K562 (cell line): ENCODE results near the gene RTP5. TPM values are rescaled to one million over a fixed set of nuclear protein-coding genes. Genes with fewer than 3 reads are reported as not detected.

Experiments
- ATAC-seq: fragments of 200-7000 bp; cut with Tn5 transposase; 3 replicates; pipeline ENCODE4 v1.9.1; 2020; ENCODE audit warnings: moderate library complexity
- BruUV-seq: library from RNA; stranded (reverse); fragments of 400-500 nt; replicated peaks from 2 replicates; lab custom pipeline; 2021; lab: Mats Ljungman, UMichigan
- CTCF ChIA-PET: fragments of 300-600 bp; formaldehyde crosslinking; extraction: SDS; loops from one replicate; lab custom pipeline; 2021; ENCODE audit warnings: low intra/inter-chr PET ratio; lab: Yijun Ruan, JAX
- POLR2A ChIA-PET: fragments of 300-600, 350-650 bp; sonication (Branson Sonifier 250); formaldehyde crosslinking; extraction: SDS; loops from one replicate; lab custom pipeline; 2021; ENCODE audit warnings: antibody characterized with exemption, inconsistent platforms; lab: Yijun Ruan, JAX
- DNase-seq, 4 experiments: peaks; one replicate each; pipeline versions ENCODE4 v3.0.0 to v3.0.0-alpha.2; 2011 to 2018; ENCODE audit warnings: low spot score in 3 of 4, mixed read lengths in 3 of 4; ENCODE audit errors: extremely low read depth in 1 of 4
- FAIRE-seq: peaks from 2 replicates; lab custom pipeline; 2011; peaks lifted over from hg19 to GRCh38; lab: Jason Lieb, UNC
- H2AFZ ChIP-seq: 2 replicates; pipeline ENCODE4 v1.6.0; 2011; ENCODE audit warnings: low read depth, low read length, control low read depth, inconsistent platforms
- H3K27ac ChIP-seq: fragments of 200-600 bp; 3 replicates; pipeline ENCODE4 v1.8.0; 2011; ENCODE audit warnings: low read depth, mild to moderate bottlenecking, control low read depth, inconsistent platforms, low read length, moderate library complexity, mixed read lengths; ENCODE audit errors: extremely low read depth
- H3K27me3 ChIP-seq, 2 experiments: fragments of 300-600 bp in 1 of 2; 2 replicates in 1 of 2; 3 replicates in 1 of 2; pipeline versions ENCODE4 v1.6.0 to v1.8.0; 2011; ENCODE audit warnings: inconsistent platforms in 2 of 2, low read length in 2 of 2, mild to moderate bottlenecking in 1 of 2, mixed read lengths in 1 of 2, moderate library complexity in 1 of 2; ENCODE audit not compliant: control insufficient read depth in 2 of 2, insufficient read depth in 2 of 2
- H3K36me3 ChIP-seq: fragments of 300-600 bp; 3 replicates; pipeline ENCODE4 v1.8.0; 2011; ENCODE audit warnings: mild to moderate bottlenecking, low read length, inconsistent platforms; ENCODE audit not compliant: control insufficient read depth, insufficient read depth
- H3K4me1 ChIP-seq, 2 experiments: fragments of 200-600 bp in 1 of 2; replicated peaks in 1 of 2; 2 replicates in 1 of 2; 3 replicates in 1 of 2; pipeline versions ENCODE4 v1.5.1 to v1.8.0; 2011; ENCODE audit warnings: inconsistent platforms in 2 of 2, low read length in 2 of 2, mild to moderate bottlenecking in 1 of 2, mixed read lengths in 1 of 2, moderate library complexity in 1 of 2; ENCODE audit not compliant: control insufficient read depth in 2 of 2, insufficient read depth in 2 of 2
- H3K4me2 ChIP-seq: 2 replicates; pipeline ENCODE4 v1.6.1; 2011; ENCODE audit warnings: low read length, control low read depth, inconsistent platforms, mixed read lengths; ENCODE audit not compliant: insufficient read depth
- H3K4me3 ChIP-seq: fragments of 200-600 bp; sonication (generic), shearing (Covaris generic); 2 replicates; pipeline ENCODE4 v1.5.1; 2016; ENCODE audit warnings: control low read depth, inconsistent platforms
- H3K79me2 ChIP-seq: fragments of 200-600 bp; 3 replicates; pipeline ENCODE4 v1.8.0; 2011; ENCODE audit warnings: low read length, inconsistent platforms; ENCODE audit not compliant: control insufficient read depth, insufficient read depth
- H3K9ac ChIP-seq, 2 experiments: 2 replicates each; pipeline versions ENCODE4 v1.6.0 to v1.6.1; 2011; ENCODE audit warnings: low read depth in 2 of 2, low read length in 2 of 2, control low read depth in 1 of 2, inconsistent platforms in 1 of 2, mild to moderate bottlenecking in 1 of 2, mixed read lengths in 1 of 2; ENCODE audit not compliant: insufficient read depth in 1 of 2
- H3K9me1 ChIP-seq: one replicate; pipeline ENCODE4 v1.6.0; 2011; ENCODE audit warnings: inconsistent platforms, mild to moderate bottlenecking, low read length, moderate library complexity; ENCODE audit not compliant: control insufficient read depth, insufficient read depth
- H3K9me3 ChIP-seq: replicated peaks from 2 replicates; pipeline ENCODE4 v1.5.1; 2011; ENCODE audit warnings: low read depth, low read length, inconsistent platforms; ENCODE audit not compliant: control insufficient read depth, insufficient read depth
- H4K20me1 ChIP-seq: replicated peaks from 2 replicates; pipeline ENCODE4 v1.6.1; 2011; ENCODE audit warnings: low read length, inconsistent platforms, mixed read lengths; ENCODE audit not compliant: control insufficient read depth, insufficient read depth
- CBFB ChIP-seq: sonication (generic); formaldehyde crosslinking; IDR thresholded peaks from 2 replicates; pipeline ENCODE4 v1.4.0; 2020; ENCODE audit warnings: mild to moderate bottlenecking, missing genetic modification reagents
- FOXJ2 ChIP-seq: fragments of 200-800 bp; sonication (Bioruptor generic); IDR thresholded peaks from 2 replicates; pipeline ENCODE4 v1.6.1; 2016; ENCODE audit warnings: missing genetic modification characterization, missing compliant biosample characterization
- KAT7 ChIP-seq: sonication (generic); formaldehyde crosslinking; IDR thresholded peaks from 2 replicates; pipeline ENCODE4 v1.8.0; 2022; ENCODE audit warnings: missing genetic modification reagents, mild to moderate bottlenecking, borderline replicate concordance
- RREB1 ChIP-seq: fragments of 250-450 bp; sonication (Bioruptor Pico); IDR thresholded peaks from 2 replicates; pipeline ENCODE4 v1.4.0; 2020
- ZNF436 ChIP-seq: fragments of 250-450, 450-650 bp; sonication (Bioruptor Pico); formaldehyde crosslinking; IDR thresholded peaks from 2 replicates; pipeline ENCODE4 v1.7.0; 2020; ENCODE audit warnings: mild to moderate bottlenecking
- ZNF79 ChIP-seq: fragments of 250-450 bp; sonication (Bioruptor Pico); IDR thresholded peaks from 2 replicates; pipeline ENCODE4 v1.4.0; 2020; ENCODE audit warnings: low read depth, mild to moderate bottlenecking, moderate library complexity
- WGBS: fragments of 100-300 bp; shearing (Covaris generic); methylation state at CpG from one replicate; pipeline ENCODE4 v1.1.6; 2016; ENCODE audit warnings: low coverage, mixed read lengths; ENCODE audit not compliant: insufficient coverage; ENCODE audit errors: missing lambda C conversion rate; 5-methylcytosine and 5-hydroxymethylcytosine counted together
- in situ Hi-C: fragments of 300-500 bp; cut with MboI; formaldehyde crosslinking; loops from 4 replicates; pipeline ENCODE4 v1.15.0; 2018; ENCODE audit warnings: inconsistent platforms, mixed read lengths
- intact Hi-C: fragments of 100-400 bp; cut with micrococcal nuclease; formaldehyde crosslinking; loops from 2 replicates; pipeline ENCODE4 v1.14.2; 2022
- polyA plus RNA-seq, 8 experiments: library from polyadenylated mRNA; depleted of rRNA in 4 of 8; stranded (reverse) in 5 of 8; unstranded in 3 of 8; fragments of >200 nt; fragmentation: Nextera tagmentation in 2 of 8; fragmentation: Illumina TruSeq in 1 of 8; extraction: Ambion mirVana in 2 of 8; extraction: Trizol in 1 of 8; gene quantifications; 2 replicates each; pipeline versions ENCODE4 v1.2.1 to v1.2.3, GENCODE V29; 2011 to 2014; ENCODE audit warnings: inconsistent platforms in 1 of 8, missing spikeins in 1 of 8
- total RNA-seq, 7 experiments: library from RNA; depleted of rRNA in 6 of 7; stranded (reverse); fragments of >200 nt in 6 of 7; fragmentation: Illumina TruSeq in 2 of 7; extraction: Trizol in 2 of 7; gene quantifications; 2 replicates each; pipeline versions ENCODE4 v1.2.1 to v1.2.3, GENCODE V29; 2011 to 2021; ENCODE audit warnings: low replicate concordance in 1 of 7
- TF ChIP-seq, protein P1 (sequence below), 2 experiments: fragments of 450-650 bp; IDR thresholded peaks; 2 replicates each; pipeline ENCODE4 v1.6.1; 2016; ENCODE audit warnings: mild to moderate bottlenecking in 2 of 2, borderline replicate concordance in 1 of 2, low read depth in 1 of 2, moderate library complexity in 1 of 2

Gene RTP5
- total and polyA plus RNA-seq, 9 of the 15 experiments (the other 6 are each of a cell fraction or from before 2014, with no cell fraction given), result not detected

DNA sequence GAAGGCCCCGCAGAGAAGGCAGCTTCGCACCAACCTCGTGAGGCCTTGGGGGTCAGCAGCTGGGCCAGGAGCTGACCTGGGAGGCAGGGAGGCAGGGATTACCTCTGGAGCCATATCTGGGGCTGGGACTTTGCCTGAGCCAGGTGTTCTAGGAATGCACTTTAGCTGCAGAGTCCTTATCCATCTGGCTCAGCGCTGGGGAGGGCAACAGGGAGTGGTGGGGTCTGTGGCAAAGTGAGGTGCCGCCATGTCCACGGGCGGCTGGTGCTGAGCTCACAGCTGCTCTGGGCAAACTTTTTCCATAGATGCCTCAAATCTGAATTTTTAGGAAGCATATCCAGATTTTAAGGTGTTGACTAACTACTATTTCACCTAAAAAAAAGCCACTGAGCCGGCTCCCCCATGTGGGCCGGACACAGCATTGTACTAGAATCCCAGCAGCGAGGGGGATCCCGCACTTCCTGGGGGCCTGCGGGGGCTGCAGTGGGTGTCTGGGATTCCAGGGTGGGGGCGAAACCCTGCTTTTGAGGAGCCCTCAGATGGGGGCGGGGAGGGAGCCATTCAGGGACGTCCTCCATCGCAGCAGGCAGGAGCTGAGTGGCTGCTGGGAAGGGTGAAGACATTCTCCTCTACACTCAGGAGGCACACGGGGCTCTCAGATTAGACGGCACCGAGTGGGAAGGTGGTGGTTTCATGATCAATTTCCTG lies 34.6 kb downstream of the RTP5 start:
- in situ Hi-C loops (no loop called here), intact Hi-C loops (no loop called here)
- TF ChIP-seq, protein P1, sequence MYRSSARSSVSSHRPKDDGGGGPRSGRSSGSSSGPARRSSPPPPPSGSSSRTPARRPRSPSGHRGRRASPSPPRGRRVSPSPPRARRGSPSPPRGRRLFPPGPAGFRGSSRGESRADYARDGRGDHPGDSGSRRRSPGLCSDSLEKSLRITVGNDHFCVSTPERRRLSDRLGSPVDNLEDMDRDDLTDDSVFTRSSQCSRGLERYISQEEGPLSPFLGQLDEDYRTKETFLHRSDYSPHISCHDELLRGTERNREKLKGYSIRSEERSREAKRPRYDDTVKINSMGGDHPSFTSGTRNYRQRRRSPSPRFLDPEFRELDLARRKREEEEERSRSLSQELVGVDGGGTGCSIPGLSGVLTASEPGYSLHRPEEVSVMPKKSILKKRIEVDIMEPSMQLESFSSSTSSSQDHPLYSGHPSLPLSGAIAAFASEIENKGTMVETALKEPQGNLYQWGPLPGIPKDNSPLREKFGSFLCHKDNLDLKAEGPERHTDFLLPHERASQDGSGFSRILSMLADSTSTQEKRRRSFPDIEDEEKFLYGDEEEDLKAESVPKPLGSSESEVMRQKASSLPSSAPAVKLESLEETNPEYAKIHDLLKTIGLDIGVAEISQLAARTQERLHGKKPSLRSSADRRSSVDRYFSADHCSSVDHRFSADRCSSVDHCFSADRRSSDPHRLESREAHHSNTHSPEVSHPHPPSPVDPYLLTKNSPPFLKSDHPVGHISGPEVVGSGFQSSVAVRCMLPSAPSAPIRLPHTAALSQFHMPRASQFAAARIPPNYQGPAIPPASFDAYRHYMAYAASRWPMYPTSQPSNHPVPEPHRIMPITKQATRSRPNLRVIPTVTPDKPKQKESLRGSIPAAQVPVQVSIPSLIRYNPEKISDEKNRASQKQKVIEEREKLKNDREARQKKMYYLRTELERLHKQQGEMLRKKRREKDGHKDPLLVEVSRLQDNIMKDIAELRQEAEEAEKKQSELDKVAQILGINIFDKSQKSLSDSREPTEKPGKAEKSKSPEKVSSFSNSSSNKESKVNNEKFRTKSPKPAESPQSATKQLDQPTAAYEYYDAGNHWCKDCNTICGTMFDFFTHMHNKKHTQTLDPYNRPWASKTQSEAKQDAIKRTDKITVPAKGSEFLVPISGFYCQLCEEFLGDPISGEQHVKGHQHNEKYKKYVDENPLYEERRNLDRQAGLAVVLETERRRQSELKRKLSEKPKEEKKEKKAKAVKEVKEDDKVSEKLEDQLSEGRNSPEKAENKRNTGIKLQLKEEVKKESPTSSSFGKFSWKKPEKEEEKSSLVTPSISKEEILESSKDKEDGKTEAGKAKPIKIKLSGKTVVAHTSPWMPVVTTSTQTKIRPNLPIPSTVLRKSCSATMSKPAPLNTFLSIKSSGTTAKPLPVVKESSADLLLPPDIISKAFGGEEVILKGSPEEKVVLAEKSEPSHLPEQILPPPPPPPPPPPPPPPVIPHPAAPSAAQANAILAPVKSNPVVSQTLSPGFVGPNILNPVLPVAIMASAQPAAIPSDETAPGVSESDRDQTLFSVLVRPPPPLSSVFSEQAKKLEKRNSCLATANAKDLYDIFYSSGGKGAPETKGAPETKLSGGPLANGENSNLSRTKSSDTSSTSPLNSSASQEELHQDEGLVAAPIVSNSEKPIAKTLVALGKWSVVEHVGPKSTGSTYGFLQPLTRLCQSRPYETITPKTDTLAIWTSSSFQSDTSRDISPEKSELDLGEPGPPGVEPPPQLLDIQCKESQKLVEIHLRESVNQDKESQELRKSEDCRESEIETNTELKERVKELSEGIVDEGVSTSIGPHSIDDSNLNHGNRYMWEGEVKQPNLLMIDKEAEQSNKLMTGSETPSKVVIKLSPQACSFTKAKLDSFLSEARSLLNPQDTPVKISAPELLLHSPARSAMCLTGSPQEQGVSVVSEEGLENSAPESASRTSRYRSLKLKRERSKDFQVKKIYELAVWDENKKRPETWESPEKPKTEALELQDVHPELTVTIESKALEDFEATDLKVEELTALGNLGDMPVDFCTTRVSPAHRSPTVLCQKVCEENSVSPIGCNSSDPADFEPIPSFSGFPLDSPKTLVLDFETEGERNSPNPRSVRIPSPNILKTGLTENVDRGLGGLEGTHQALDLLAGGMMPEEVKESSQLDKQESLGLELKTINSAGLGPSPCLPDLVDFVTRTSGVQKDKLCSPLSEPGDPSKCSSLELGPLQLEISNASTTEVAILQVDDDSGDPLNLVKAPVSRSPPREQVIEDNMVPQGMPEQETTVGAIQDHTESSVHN (IDR thresholded peaks at IDR 0.05; ENCODE audit: borderline replicate concordance in 1 of 2, low read depth in 1 of 2), result no peak
- no peak for TF ChIP-seq ZNF436 (CRISPR knock-in tag)
- TF ChIP-seq ZNF79 (CRISPR knock-in tag), result no peak
- TF ChIP-seq CBFB, result no peak
- TF ChIP-seq KAT7 (CRISPR knock-in tag), result no peak
- no peak for TF ChIP-seq RREB1 (CRISPR knock-in tag)
- TF ChIP-seq FOXJ2 (tag), result no peak
- H3K27ac ChIP-seq, result no peak overlapping the region
- H3K4me1 ChIP-seq, result peaks cover 0 to 24% of the 10 kb centered on the region in 2 experiments; a peak in 2 of 5 replicates
- H3K9ac ChIP-seq, result no peak overlapping the region
- POLR2A ChIA-PET, result no interaction called here
- no TSS peak for BruUV-seq
- H4K20me1 ChIP-seq, result no peaks in the 10 kb centered on the region
- CTCF ChIA-PET, result no interaction called here
- no peak for FAIRE-seq
- no peaks in the 10 kb centered on the region for H3K9me1 ChIP-seq
- DNase-seq, result no peak
- no peaks in the 10 kb centered on the region for H3K79me2 ChIP-seq
- no peak overlapping the region for H3K4me2 ChIP-seq
- no peaks in the 10 kb centered on the region for H3K9me3 ChIP-seq
- no peak for ATAC-seq
- no peaks in the 10 kb centered on the region for H3K27me3 ChIP-seq
- H2AFZ ChIP-seq, result no peak overlapping the region
- WGBS, result 43% methylated on average over 5 of the region's 19 CpGs
- H3K4me3 ChIP-seq, result no peak overlapping the region
- H3K36me3 ChIP-seq, result no peaks in the 10 kb centered on the region
